ENCODE measurements around the gene THSD8.

The THSD8 gene

GRCh38 chr19:12784871-12785430, 16.9 kb upstream of the THSD8 start:
- in situ Hi-C loops (cut with HindIII; ENCODE audit: low sequenced_read_pairs), result no loop called here
- DNase-seq (ENCODE audit: low read depth, low spot score), result peak; percentile 25
- H3K4me3 ChIP-seq (ENCODE audit: low read depth, low read length), result no peak overlapping the region

GRCh38 chr19:12785431-12786031, 16.3 kb upstream of the THSD8 start:
- in situ Hi-C loops (cut with HindIII; ENCODE audit: low sequenced_read_pairs), result no loop called here
- no peak for TF ChIP-seq CTCF (IDR thresholded peaks at IDR 0.05; ENCODE audit: low read depth, low read length)
- no peak for DNase-seq (ENCODE audit: low read depth, low spot score)
- no peak overlapping the region for H3K4me3 ChIP-seq (ENCODE audit: low read depth, low read length)

More at GRCh38 chr19:12784871-12785430, 16.9 kb upstream of the THSD8 start:
- no peak for TF ChIP-seq CTCF (IDR thresholded peaks at IDR 0.05; ENCODE audit: low read depth, low read length)

GRCh38 chr19:12786141-12786870, 15.6 kb upstream of the THSD8 start:
- in situ Hi-C loops (cut with HindIII; ENCODE audit: low sequenced_read_pairs), result no loop called here
- no peak overlapping the region for H3K4me3 ChIP-seq (ENCODE audit: low read depth, low read length)
- no peak for DNase-seq (ENCODE audit: low read depth, low spot score)
- TF ChIP-seq CTCF (IDR thresholded peaks at IDR 0.05; ENCODE audit: low read depth, low read length), result no peak

DNA sequence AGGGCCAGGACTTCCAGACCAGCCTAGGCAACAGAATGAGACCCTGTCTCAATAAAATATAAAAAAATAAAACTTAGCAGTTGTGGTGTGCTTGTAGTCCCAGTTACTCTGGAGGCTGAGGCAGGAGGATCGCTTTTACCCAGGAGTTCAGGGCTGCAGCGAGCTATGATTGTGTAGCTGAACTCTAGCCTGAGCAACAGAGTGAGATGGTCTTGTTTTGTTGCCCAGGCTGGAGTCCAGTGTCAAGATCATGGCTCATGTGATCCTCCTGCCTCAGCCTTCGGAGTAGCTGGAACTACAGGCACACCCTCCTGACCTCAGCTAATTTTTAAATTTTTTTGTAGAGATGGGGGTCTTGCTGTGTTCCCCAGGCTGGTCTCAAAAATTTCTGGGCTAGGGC, 14.9 kb upstream of the THSD8 start:
- no peak for DNase-seq (ENCODE audit: low read depth, low spot score)
- H3K4me3 ChIP-seq (ENCODE audit: low read depth, low read length), result no peak overlapping the region
- TF ChIP-seq CTCF (IDR thresholded peaks at IDR 0.05; ENCODE audit: low read depth, low read length), result no peak
- in situ Hi-C loops (cut with HindIII; ENCODE audit: low sequenced_read_pairs), result no loop called here

DNA sequence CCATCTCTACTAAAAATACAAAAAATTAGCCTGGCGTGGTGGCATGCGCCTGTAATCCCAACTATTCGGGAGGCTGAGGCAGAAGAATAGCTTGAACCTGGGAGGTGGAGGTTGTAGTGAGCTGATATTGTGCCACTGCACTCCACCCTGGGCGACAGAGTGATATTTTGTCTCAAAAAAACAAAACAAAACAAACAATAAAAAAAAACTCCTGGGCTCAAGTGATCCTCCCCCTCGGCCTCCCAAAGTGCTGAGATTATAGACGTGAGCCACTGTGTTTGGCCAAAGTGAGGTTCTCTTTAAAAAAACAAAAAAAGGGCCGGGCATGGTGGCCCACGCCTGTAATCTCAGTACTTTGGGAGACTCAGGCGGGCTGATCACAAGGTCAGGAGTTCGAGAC, 14.4 kb upstream of the THSD8 start:
- no peak for TF ChIP-seq CTCF (IDR thresholded peaks at IDR 0.05; ENCODE audit: low read depth, low read length)
- no peak for DNase-seq (ENCODE audit: low read depth, low spot score)
- in situ Hi-C loops (cut with HindIII; ENCODE audit: low sequenced_read_pairs), result no loop called here
- no peak overlapping the region for H3K4me3 ChIP-seq (ENCODE audit: low read depth, low read length)

DNA sequence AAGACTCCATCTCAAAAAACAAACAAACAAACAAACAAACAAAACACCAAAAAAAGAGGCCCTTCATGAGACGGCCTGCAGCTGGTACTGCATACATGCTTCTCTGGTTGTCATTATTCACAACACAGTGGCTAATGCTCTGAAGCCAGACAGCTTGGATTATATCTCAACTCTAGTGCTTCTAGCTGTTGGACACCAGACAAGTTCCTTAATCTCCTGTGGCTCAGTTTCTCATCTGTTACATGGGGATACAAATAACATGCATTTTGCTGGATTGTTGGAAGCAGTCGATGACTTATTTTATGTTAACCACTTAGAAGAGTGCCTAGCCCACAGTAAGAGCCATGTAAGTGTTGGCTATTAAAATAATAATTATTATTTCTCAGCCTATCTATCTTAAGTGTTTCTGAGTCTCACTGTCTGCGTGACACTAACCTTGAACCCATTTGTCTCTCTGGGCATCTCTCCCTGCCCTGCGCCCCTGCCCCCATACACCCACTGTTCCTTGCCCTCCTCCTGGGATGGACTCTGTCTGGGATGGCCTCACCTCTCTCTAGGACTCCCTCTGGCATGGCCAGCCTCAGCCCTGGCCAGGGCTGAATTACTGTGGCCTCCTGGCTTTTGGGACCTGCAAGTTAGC, 13.7 kb upstream of the THSD8 start:
- no peak for TF ChIP-seq CTCF (IDR thresholded peaks at IDR 0.05; ENCODE audit: low read depth, low read length)
- H3K4me3 ChIP-seq (ENCODE audit: low read depth, low read length), result no peak overlapping the region
- in situ Hi-C loops (cut with HindIII; ENCODE audit: low sequenced_read_pairs), result no loop called here
- DNase-seq (ENCODE audit: low read depth, low spot score), result no peak
